DND-41 (cell line): ENCODE measurements around the gene SHANK3.

ENCODE experiments used
- CTCF ChIP-seq: IDR thresholded peaks from 2 replicates; pipeline ENCODE4 v1.5.1; 2012; ENCODE audit warnings: borderline replicate concordance, low read length, moderate library complexity, mild to moderate bottlenecking; ENCODE audit not compliant: poor library complexity, severe bottlenecking; ENCODE audit errors: extremely low read depth
- EZH2 ChIP-seq: IDR thresholded peaks from 3 replicates; pipeline ENCODE4 v1.6.1; 2012; ENCODE audit warnings: borderline replicate concordance, low read depth, mild to moderate bottlenecking, moderate library complexity, low read length, inconsistent platforms; ENCODE audit not compliant: severe bottlenecking

- TF ChIP-seq CTCF (no peak), EZH2 (no peak)
These were observed 12.4 kb downstream of the SHANK3 start for GRCh38 chr22:50684986-50685385.
